GM19035 (cell line): ENCODE results near the gene NIPAL3.

Experiments
- ATAC-seq: cut with Tn5 transposase; IDR thresholded peaks from one replicate; pipeline ENCODE4 v1.9.1; 2021; ENCODE audit not compliant: unreplicated experiment

NIPAL3 gene

DNA sequence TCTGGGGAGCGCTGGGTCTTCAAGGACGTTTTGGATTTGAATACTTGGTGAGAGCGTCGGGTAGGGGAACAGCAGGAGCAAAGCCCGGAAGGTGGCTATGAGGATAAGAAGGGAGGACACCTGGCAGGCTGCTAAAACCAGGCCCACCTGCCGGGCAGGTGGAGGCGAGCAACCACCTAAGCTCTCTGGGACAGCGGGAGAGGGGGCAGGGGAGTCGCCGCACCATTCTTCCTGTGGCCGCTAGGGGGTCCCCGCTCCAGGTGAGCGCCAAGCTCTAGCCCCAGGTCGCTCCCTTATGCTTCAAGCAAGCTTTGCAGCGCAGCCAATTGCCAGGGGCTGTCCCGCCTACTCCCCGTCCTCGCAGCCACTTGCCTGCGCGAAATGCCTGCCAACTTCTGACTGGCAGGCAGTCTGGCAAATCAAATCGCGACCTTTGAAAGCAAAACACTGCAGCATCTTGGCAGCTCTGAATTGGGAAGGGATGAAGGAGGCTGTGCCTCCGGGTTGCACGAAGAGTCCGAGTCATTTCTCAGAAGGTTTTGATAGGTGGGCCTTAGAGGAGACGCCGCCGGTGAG is at the start of gene NIPAL3:
TSS of gene NIPAL3 (plus strand) at position 469 of the 576 bp plus-strand sequence. CDS start 3,746 bp downstream, outside the sequence.
- peak; percentile 97 for ATAC-seq

DNA sequence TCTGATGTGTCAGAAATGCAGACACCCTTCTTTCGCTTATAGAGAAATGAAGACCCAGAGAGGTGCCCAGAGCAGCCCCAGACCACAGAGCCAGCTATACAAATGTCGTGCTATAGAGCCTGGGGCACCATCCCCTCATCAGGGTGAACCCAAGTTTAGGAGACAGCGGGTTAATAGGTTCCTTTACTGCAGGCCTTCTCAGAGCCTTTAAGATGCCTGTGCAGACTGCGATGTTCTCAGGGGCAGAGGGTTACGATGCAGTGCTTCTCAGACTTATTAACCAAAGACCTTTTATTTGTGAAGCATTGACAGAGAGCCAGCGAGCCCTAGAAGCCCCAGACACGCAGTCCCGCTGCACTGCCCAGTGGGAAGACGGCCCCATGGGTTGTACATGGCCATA is 48.9 kb upstream of the NIPAL3 start:
- ATAC-seq, result no peak

DNA sequence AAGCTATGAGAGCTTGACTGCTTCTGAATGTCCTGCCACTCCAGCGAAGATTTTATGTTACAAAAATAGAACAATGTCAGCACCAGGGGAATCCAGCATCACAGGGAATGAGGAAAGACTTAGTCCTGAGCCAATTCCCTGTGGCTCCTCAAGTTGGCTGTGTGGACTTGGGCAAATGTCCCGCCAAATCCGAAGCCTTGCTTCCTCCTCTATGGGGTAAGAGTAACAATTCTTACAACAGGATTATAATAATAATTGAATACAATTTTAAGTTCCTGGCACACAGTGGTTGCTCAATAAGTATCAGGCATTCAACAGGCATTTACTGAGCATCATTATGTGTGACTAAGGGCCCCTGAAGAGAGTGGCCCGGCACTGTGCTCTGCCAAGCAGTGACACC is 46.4 kb upstream of the NIPAL3 start:
- no peak for ATAC-seq

DNA sequence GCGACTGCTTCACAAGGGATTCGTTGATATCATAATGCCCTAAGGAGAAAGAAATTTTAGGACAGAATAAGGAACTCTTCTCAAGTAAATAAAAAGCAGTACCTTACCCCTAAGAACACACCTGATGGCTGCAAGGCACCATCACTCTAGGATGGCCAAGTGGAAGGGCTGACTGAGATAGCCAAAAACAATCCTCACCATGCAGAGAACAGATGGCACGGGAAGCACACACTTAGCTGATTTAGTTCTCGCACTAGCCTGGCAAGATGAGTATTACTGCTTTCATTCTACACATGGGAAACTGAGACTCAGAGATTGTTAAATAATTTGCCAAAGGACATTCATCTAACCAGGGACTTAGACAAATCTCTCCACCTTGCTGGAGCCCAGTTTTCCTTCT is 45.8 kb upstream of the NIPAL3 start:
- ATAC-seq, result no peak

DNA sequence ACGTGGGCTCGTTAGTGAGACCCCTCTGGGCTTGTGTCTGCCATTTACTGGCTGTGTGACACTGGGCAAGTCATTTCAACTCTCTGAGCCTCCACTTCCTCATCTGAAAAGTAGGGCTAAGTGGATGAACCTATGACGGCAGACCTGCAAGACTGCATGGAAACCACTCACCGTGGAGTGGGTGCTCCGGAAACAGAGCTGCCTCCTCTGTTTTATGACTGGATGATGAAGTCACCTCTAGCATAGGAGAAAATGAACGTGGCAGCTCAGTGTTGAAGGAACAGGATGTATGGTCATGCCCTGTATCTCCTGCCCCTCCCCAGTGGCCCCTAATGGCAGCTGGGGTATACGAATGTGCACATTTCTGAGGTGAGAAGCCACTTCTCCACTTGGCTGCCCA is 42.6 kb upstream of the NIPAL3 start:
- peak; percentile 53 for ATAC-seq

DNA sequence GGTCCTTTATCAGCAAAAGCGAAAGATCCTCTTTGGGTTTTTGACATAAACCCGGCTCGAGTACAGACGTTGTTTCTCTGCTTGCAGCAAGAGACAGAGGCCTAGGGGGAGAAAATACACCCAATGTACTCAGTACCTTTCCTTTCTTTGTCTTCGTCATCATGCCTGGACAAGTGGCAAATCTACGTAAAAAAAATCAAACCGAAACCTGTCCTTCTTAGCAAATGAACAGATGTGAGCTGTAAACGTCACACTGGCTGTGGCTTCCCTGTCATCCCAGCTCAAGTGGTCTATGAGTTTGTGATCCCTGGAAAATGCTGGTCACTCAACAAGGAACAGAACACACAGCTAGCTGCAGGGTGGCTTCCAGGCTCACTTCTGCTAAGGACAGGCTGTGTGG is 41.9 kb upstream of the NIPAL3 start:
- no peak for ATAC-seq

DNA sequence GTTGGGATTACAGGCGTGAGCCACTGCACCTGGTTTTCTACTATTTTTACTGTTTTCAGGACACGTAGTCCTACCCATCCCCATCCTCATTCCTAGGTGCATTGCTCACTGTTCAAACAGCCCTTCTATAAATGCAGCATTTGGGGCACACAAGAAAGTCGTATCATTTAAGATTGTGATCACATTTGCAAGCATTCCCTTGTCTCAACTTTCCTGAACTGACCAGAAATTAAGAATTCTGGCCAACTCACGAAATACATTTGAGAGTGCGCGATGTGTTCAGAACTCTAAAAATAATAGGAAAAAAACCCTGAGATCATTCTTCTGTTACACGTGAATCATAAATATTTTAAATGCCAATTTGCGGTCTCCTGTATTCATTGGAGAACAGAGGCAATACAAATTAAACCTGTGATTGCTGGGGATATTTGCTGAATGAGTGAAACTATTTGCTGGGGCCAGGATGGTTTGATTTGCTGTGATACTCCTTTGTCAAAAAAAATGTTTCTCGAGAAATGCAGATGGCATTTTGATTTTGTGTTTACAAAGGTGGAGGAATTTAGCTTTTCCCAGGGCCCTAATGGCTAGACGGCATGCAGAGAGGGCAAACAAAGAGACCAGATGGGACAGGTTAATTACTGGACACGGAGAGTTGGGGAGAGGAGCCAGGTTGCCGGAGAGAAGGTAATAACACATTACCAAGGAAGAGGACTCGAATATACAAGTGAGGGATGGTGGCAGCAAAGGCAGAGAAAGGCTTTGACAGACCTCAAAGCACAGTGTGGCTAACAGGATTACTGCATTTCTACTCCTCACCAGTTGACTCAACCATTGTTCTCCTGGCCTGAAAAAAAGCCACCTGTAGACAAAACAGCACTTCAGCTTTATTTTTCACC is 40.5 kb upstream of the NIPAL3 start:
- ATAC-seq, result no peak

DNA sequence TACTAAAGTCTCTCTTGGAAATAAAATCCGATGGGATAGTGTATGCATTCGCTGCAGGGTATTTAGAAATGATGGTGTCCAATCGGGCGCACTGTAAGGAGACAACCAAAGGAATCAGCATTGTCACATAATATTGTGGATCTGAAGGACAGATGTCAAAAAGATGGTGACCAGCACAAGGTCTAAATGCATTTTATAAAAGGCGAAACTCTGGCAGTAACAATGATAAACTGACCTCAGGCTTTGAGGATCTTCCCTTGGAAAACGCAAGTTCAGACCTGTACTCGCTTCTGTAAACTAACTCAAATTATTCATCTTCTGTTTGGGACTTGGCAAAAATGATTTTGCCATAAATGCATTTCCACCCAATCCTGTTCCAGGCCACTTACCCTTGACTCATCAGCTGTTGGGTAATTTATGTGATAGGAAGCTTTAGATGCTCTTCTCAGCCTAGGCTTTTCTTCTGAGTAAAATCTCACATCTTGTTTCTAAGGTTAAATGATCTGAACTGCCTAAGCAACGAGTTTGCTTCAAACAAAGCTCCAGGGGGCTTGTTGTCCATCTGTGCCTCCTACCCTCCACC is 35.8 kb upstream of the NIPAL3 start:
- ATAC-seq, result no peak

DNA sequence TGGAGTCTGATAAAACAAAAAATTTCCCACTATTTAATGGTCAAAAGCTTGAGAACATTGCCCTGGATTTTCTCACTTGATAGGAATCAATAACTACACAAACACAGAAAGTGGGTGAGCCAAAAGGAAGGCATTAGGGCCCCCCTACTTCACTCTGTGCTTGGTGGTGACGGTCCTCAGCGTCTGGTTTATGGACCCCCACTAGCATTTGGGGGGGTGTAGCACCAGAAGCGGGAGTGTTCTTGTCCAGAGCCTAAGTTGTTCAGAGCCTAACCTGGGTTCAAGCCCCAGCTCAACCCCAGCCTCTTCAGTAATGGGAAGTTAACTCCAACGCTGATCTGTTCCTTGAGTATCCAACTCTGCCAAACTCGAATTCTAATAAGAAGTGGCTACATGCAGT is 35.1 kb upstream of the NIPAL3 start:
- ATAC-seq, result no peak

DNA sequence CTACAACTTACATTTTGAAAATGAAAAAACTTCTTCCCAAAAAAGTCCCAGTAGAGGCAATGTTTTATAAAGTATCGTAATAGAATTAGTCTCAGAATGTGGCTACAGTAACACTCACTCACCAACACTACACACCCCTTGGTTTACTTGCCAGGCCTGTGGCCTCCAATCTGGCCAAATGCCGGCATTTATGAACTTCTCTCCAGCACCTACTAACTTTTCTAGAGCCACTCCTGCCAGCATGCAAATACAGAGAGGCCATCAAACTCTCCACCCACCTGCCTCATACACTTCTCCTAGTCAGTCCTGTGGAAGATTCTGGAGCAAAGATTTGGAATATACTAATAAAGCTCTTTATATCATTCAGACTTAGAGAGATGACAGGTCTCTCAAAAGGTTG is 34.3 kb upstream of the NIPAL3 start:
- ATAC-seq, result no peak

DNA sequence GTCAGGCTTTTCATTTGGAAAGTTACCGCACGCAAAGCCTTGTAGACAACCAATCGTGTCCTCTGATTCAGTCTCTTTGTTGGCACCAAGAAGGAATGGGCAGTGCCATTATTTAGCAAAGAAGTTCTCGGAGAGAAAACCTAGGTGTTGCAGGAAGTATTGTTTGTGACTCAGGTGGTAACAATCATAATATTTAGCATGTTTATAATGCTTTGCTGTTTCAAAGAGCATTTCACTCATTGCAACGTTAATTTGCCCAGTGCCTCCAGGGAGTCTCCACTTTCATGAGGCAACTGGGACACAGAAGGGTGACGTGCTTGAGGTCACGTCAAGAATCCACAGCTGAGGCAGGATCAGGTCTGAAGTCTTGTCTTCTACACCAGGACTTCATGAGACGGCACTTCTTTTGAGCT is 33.4 kb upstream of the NIPAL3 start:
- no peak for ATAC-seq

DNA sequence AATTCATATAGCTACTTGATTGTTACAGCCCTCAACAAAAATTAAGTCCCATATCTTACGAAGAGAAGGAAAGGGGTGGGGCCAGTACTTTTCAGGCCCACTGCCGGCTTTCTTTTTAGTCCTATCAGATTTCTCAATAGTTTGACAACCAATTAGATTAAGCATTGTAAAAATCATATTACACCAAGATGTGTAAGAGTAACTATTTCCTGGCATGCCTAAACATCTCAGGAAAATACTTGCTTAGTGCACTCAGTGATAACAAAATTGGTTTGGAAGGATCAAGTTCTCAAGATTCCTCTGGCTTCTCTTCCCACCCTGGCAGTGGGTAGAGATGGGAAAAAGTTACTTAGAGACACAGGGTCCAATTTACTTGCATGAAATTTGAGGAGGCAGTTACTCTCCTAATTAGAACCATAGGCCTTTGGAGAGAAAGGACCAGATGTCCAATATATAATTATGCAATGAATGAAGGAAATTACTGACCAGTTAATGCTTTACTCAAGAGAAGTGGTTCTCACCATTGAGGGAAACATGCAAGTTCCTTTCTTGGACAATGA is 32.1 kb upstream of the NIPAL3 start:
- no peak for ATAC-seq

DNA sequence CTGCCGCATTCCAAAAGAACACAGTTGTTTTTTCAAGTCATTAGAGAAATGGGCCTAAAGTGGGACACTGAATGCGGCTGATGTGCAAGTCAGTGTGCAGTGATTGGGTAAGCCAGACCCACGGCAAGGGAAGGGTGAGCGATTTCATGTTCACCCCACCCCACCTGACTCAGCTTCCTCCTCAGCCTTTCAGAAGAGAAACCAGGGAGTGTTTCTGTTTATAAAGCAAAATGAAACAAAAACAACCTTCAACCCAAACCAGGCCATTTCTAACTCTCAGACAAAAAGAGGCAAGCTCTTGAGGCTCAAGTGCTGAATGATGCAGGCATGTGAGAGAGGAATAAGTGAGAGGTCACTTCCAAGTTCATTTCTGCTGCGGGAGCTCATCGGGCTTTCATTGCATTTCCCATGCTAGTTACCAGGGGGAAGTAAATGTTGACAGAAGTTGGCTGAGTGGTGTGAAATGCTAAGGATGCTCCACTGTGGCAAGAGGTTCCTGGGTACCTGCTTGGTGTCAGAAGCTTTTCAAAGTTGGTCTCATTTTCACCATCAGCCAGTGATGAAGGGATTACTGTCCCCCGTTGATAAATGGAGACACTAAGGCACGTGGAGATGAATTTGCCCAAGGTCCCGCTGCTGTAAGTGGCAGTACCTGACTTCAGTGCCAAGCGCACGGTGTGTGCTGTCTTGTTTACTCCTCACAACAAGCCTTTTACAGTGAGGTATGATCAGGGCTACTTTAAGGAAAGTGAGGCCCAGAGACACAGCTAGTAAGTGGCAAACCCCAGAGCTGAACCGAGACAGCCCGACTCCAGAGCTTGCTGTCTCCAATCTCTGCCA is 31.1 kb upstream of the NIPAL3 start:
- peak; percentile 82 for ATAC-seq

DNA sequence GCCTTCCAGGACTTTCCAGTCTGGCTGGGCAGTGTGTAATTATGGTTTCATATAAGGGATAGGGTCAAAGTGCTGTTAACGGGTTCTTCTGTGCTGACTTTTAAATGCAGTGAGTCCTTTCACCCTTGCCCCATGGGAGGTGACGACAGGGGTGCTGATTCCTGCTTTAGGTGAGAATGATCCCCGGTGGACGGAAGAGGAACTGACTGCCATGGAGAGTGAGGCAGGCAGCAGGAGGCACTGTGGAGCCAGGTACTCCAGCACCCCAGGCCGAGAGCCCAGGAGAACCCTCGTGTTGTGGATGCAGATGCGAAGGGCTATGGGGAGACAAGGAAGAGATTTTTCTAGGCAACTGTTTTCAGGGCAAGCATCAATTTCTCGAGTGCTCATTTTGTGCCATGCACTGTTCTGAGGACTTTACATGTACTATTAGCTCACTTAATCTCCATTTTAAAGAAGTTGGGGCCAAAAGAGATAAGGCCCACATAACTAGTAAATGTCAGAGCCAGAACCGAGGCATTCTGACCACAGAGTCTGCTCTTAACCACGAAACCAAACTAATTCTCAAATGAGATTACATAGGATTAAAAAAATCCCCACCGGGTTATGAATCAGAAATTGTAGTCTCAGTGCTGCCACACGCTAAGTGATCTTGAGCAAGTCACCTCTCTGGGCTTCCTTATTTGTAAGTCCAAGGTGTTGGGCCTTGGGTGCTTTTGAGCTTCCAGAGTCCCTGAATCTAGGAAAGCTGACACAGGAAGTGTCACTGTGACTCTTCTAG is 30.3 kb upstream of the NIPAL3 start:
- ATAC-seq, result no peak

DNA sequence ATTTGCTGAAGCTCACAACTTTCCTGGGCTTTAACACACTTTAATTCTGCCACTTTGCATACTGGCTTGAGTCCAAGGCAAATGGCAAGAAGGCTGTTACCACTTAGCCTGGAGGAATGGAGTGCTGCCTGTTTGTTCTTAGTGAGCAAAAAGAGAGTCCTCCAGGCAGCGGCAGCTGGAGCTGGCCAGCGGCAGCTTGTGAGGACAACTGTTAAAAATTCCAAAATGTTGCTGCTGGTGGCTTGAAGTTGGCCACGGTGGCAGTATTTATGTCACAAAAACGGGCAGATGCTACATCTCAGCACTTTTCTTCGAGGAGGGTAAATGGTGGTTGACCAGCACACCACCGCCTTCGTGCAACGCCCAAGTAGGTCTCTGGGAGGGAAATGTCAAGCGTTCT is 29.4 kb upstream of the NIPAL3 start:
- no peak for ATAC-seq

DNA sequence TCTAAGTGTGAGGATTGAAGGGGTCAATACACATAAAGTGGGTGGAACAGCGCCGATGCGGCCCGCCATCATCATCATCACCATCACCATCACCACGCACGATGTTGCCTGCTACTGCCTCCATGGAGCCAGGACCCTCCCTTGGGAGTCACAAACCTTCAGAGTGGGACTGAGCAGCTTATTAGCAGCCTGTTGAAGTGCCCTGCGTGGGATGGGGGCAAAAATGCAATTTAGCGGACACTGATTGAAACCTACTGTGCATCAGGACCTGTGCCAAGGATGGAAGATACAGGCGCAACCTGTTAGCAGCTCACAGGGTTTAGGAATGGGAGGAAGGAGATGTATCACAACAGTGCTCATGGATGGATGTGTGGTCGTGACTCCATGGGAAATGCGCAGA is 28.7 kb upstream of the NIPAL3 start:
- no peak for ATAC-seq

DNA sequence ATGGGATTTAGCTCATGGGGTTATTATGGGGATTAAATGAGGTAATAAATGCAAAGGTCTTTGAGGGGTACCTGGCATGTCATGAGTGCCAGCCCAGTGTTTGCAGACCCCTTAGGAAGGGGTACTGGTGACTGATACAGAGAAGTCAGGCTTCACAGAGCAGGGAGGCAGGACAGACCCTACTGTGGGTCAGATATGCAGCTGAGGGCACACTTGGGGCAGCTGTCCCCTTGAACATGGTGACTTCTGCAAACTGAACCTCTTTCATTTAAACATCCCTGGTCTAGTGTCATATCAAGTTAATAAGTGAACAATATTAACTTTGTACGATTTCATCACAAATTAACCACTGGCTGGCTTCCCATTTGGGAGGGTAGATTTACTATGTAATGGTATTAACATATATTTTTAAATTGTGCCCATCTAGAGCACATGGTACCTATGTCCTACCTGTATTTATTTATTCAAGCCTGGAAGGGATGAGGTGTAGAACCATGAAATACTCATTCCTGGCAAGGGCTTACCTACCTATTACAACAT is 27.9 kb upstream of the NIPAL3 start:
- no peak for ATAC-seq

DNA sequence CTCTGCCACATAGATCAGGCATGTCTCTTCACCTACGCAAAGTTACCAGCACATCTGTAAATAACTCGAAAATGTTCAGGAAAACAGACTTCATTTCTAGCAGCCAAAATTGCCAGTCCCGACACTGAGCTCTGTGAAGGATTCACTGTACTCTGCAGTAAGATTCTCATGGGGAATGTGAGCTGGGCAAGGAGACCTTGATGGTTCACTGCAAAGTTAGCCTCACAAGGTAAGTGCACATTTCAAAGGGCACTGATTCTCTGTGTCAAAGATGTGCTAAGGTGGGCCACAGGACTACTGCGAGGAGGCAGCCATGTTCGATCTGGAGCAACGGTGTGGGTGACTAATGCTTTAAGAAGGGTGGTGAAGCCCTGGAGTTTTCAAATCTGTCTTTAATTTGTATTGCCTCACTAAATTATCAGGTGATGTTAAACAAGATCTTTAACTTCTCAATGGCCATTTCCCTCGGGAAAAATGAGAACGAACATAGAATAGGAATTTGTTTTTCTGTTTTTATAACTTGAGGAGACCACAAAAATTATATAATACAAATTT is 27.2 kb upstream of the NIPAL3 start:
- no peak for ATAC-seq

DNA sequence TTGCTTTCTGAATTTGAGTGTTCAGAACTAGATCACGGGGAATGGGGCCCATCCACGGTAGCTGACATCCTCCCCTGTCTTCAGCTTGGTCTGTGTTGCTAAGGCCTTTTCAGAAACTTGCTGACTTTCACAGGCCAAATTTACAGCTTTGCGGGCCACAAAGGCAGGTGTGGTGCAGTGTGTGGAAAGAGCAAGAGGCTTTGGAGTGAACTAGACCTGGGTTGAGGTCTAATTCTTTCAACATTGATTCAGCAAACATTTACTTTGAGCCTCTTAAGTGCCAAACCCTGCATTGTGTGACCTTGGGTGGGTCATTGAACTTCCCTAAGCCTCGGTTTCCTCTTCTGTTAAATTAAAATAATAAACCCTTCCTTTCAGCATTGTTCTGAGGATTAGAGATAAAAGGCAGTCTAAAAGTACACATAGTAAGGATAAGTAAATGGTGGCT is 26.3 kb upstream of the NIPAL3 start:
- no peak for ATAC-seq
